Measurements from ENCODE around the gene NLRP6. TPM values are rescaled to one million over a fixed set of nuclear protein-coding genes. Genes with fewer than 3 reads are reported as not detected.
"Not testable (repeated sequence)": the region's sequence is repeated elsewhere in the genome, so short reads cannot be mapped to it uniquely, and the experiment has no call there.

Gene NLRP6
- total RNA-seq, 1 donor from 2014 or later: 0.69 TPM

- DNase-seq (ENCODE audit: low spot score): not testable (repeated sequence)
Measured at GRCh38 chr11:308740-309665, 30.8 kb downstream of the NLRP6 start.

GRCh38 chr11:309979-310572 is 31.9 kb downstream of the NLRP6 start:
- not testable (repeated sequence) for DNase-seq (ENCODE audit: low spot score)

GRCh38 chr11:311013-311748 is 33.0 kb downstream of the NLRP6 start:
- not testable (repeated sequence) for DNase-seq (ENCODE audit: low spot score)

- DNase-seq (ENCODE audit: low spot score): no peak
Measured at GRCh38 chr11:312092-312816, 34.0 kb downstream of the NLRP6 start.

GRCh38 chr11:313304-313786 is 35.1 kb downstream of the NLRP6 start:
- no peak for DNase-seq (ENCODE audit: low spot score)

GRCh38 chr11:313787-314553 is 35.8 kb downstream of the NLRP6 start, which contains the start of gene IFITM1:
TSS of gene IFITM1 (plus strand) at chr11:314040. CDS start at chr11:314171, 131 bp downstream.
- no peak for DNase-seq (ENCODE audit: low spot score)

- not testable (repeated sequence) for DNase-seq (ENCODE audit: low spot score)
Measured at GRCh38 chr11:314554-314875, 36.3 kb downstream of the NLRP6 start.

GRCh38 chr11:315051-315481 is 36.9 kb downstream of the NLRP6 start:
- no peak for DNase-seq (ENCODE audit: low spot score)

- DNase-seq (ENCODE audit: low spot score): no peak
Measured at GRCh38 chr11:315516-315994, 37.3 kb downstream of the NLRP6 start.

- no peak for DNase-seq (ENCODE audit: low spot score)
Measured at GRCh38 chr11:316031-316701, 38.0 kb downstream of the NLRP6 start.

GRCh38 chr11:316891-317301 is 38.7 kb downstream of the NLRP6 start:
- DNase-seq (ENCODE audit: low spot score): no peak

- not testable (repeated sequence) for DNase-seq (ENCODE audit: low spot score)
Measured at GRCh38 chr11:317668-318404, 39.6 kb downstream of the NLRP6 start.

- not testable (repeated sequence) for DNase-seq (ENCODE audit: low spot score)
Measured at GRCh38 chr11:318405-319120, 40.4 kb downstream of the NLRP6 start.

GRCh38 chr11:319121-319887 is 41.1 kb downstream of the NLRP6 start:
- DNase-seq (ENCODE audit: low spot score): not testable (repeated sequence)

- DNase-seq (ENCODE audit: low spot score): not testable (repeated sequence)
Measured at GRCh38 chr11:319888-320273, 41.7 kb downstream of the NLRP6 start.

- DNase-seq (ENCODE audit: low spot score): no peak
Measured at GRCh38 chr11:324156-324555, 45.9 kb downstream of the NLRP6 start.

- DNase-seq (ENCODE audit: low spot score): not testable (repeated sequence)
Measured at GRCh38 chr11:324593-325517, 46.6 kb downstream of the NLRP6 start.
